CD8-positive, alpha-beta memory T cell (primary cell): ENCODE measurements around the gene FLYWCH1. TPM values are rescaled to one million over a fixed set of nuclear protein-coding genes. Genes with fewer than 3 reads are reported as not detected.
A peak's percentile ranks its signal among the peaks of the same experiment; 100 is the strongest.

Experiments
- CTCF ChIA-PET: fragments of 350-600 bp; sonication (Branson Sonifier 250); formaldehyde crosslinking; loops from one replicate; lab custom pipeline; 2021; ENCODE audit warnings: antibody characterized with exemption; lab: Charles Lee
- POLR2A ChIA-PET: fragments of 350-600 bp; sonication (Branson Sonifier 250); formaldehyde crosslinking; loops from one replicate; lab custom pipeline; 2021; ENCODE audit warnings: antibody characterized with exemption; lab: Charles Lee
- DNase-seq, 5 donors: peaks; one replicate each; pipeline versions ENCODE4 v3.0.0 to v3.0.0-alpha.2; 2020 to 2022; ENCODE audit warnings: mixed read lengths in 1 of 5
- H3K27ac ChIP-seq: one replicate; pipeline ENCODE4 v1.7.0; 2013; ENCODE audit warnings: low read depth, mild to moderate bottlenecking, low read length, moderate library complexity
- H3K27me3 ChIP-seq: 2 replicates; pipeline ENCODE4 v1.7.0; 2013; ENCODE audit warnings: low read length, mild to moderate bottlenecking; ENCODE audit not compliant: insufficient read depth, poor library complexity, severe bottlenecking
- H3K36me3 ChIP-seq: 2 replicates; pipeline ENCODE4 v1.7.0; 2013; ENCODE audit warnings: mild to moderate bottlenecking, low read length, moderate library complexity; ENCODE audit not compliant: insufficient read depth
- H3K4me1 ChIP-seq: 2 replicates; pipeline ENCODE4 v1.7.0; 2013; ENCODE audit warnings: mild to moderate bottlenecking, low read length, moderate library complexity; ENCODE audit not compliant: insufficient read depth
- H3K4me3 ChIP-seq: 2 replicates; pipeline ENCODE4 v1.7.0; 2013; ENCODE audit warnings: mild to moderate bottlenecking, low read length
- H3K9me3 ChIP-seq: 2 replicates; pipeline ENCODE4 v1.7.0; 2013; ENCODE audit warnings: mild to moderate bottlenecking, low read length
- H3K27ac Mint-ChIP-seq, 8 donors: one replicate each; pipeline ENCODE4 v1.8.0; 2020 to 2021; ENCODE audit warnings: mixed read lengths in 8 of 8, mild to moderate bottlenecking in 6 of 8, inconsistent platforms in 3 of 8, moderate library complexity in 3 of 8
- H3K27me3 Mint-ChIP-seq, 2 donors: one replicate each; pipeline ENCODE4 v1.8.0; 2020 to 2021; ENCODE audit warnings: mixed read lengths in 2 of 2, mild to moderate bottlenecking in 1 of 2, moderate library complexity in 1 of 2
- H3K36me3 Mint-ChIP-seq, 3 donors: one replicate each; pipeline ENCODE4 v1.8.0; 2020 to 2021; ENCODE audit warnings: mixed read lengths in 3 of 3, inconsistent platforms in 1 of 3, mild to moderate bottlenecking in 1 of 3
- H3K4me1 Mint-ChIP-seq, 3 donors: one replicate each; pipeline ENCODE4 v1.8.0; 2020 to 2021; ENCODE audit warnings: mixed read lengths in 3 of 3, inconsistent platforms in 1 of 3, mild to moderate bottlenecking in 1 of 3
- H3K4me3 Mint-ChIP-seq, 7 donors: one replicate each; pipeline ENCODE4 v1.8.0; 2020 to 2021; ENCODE audit warnings: mixed read lengths in 7 of 7, mild to moderate bottlenecking in 6 of 7, moderate library complexity in 4 of 7, inconsistent platforms in 2 of 7
- H3K9me3 Mint-ChIP-seq, 5 donors: one replicate each; pipeline ENCODE4 v1.8.0; 2020 to 2022; ENCODE audit warnings: mixed read lengths in 5 of 5, mild to moderate bottlenecking in 3 of 5, moderate library complexity in 2 of 5, inconsistent platforms in 1 of 5
- polyA plus RNA-seq: library from polyadenylated mRNA; unstranded; fragments of 300-500 nt; fragmentation: Illumina TruSeq; gene quantifications from one replicate; pipeline ENCODE4 v1.2.3, GENCODE V29; 2021
- total RNA-seq, 2 experiments: library from RNA; stranded (reverse); gene quantifications; one replicate each; pipeline ENCODE4 v1.2.3, GENCODE V29; 2021

Gene FLYWCH1
- total and polyA plus RNA-seq, 3 experiments from 2014 or later, result 20.9 to 39.8 (median 37.2) TPM

- POLR2A ChIA-PET, result no interaction called here
- Mint-ChIP-seq H3K4me3 (no peak overlapping the region), H3K9me3 (no peaks in the 10 kb centered on the region), H3K27me3 (peaks cover 3 to 4% of the 10 kb centered on the region in 2 donors), H3K27ac (no peak overlapping the region), H3K4me1 (peaks cover under 1 to 11% (median 3%) of the 10 kb centered on the region in 3 donors), H3K36me3 (no peaks in the 10 kb centered on the region)
- DNase-seq, result no peak
- CTCF ChIA-PET, result no interaction called here
- Histone ChIP-seq H3K4me1 (no peaks in the 10 kb centered on the region), H3K9me3 (no peaks in the 10 kb centered on the region), H3K27me3 (no peaks in the 10 kb centered on the region), H3K36me3 (no peaks in the 10 kb centered on the region), H3K27ac (no peak overlapping the region), H3K4me3 (no peak overlapping the region)
Measured at GRCh38 chr16:2986623-2987188, 75.0 kb downstream of the FLYWCH1 start.

GRCh38 chr16:2987286-2987685 is 75.6 kb downstream of the FLYWCH1 start:
- ChIA-PET POLR2A (no interaction called here), CTCF (no interaction called here)
- no peaks in the 10 kb centered on the region for H3K4me1 ChIP-seq
- peaks cover 3 to 4% of the 10 kb centered on the region in 2 donors for H3K27me3 Mint-ChIP-seq
- H3K27ac ChIP-seq, result no peak overlapping the region
- no peak overlapping the region for H3K27ac Mint-ChIP-seq
- peaks cover 0 to 8% (median 0%) of the 10 kb centered on the region in 3 donors for H3K4me1 Mint-ChIP-seq
- H3K36me3 Mint-ChIP-seq, result no peaks in the 10 kb centered on the region
- H3K9me3 Mint-ChIP-seq, result no peaks in the 10 kb centered on the region
- DNase-seq, result no peak
- no peaks in the 10 kb centered on the region for H3K9me3 ChIP-seq
- no peak overlapping the region for H3K4me3 ChIP-seq
- no peaks in the 10 kb centered on the region for H3K36me3 ChIP-seq
- H3K27me3 ChIP-seq, result no peaks in the 10 kb centered on the region
- no peak overlapping the region for H3K4me3 Mint-ChIP-seq

- no peaks in the 10 kb centered on the region for H3K36me3 ChIP-seq
- Mint-ChIP-seq H3K27ac (no peak overlapping the region), H3K36me3 (no peaks in the 10 kb centered on the region), H3K4me1 (peaks cover 0 to 5% (median 0%) of the 10 kb centered on the region in 3 donors), H3K4me3 (no peak overlapping the region), H3K27me3 (peaks cover 3 to 4% of the 10 kb centered on the region in 2 donors), H3K9me3 (no peaks in the 10 kb centered on the region)
- no peaks in the 10 kb centered on the region for H3K9me3 ChIP-seq
- H3K4me1 ChIP-seq, result no peaks in the 10 kb centered on the region
- H3K27ac ChIP-seq, result no peak overlapping the region
- DNase-seq, result no peak
- CTCF ChIA-PET, result no interaction called here
- no peaks in the 10 kb centered on the region for H3K27me3 ChIP-seq
- no peak overlapping the region for H3K4me3 ChIP-seq
- POLR2A ChIA-PET, result no interaction called here
Measured at GRCh38 chr16:2987833-2988232, 76.1 kb downstream of the FLYWCH1 start.

GRCh38 chr16:2988590-2989099 is 76.9 kb downstream of the FLYWCH1 start:
- Histone ChIP-seq H3K4me1 (no peaks in the 10 kb centered on the region), H3K27me3 (no peaks in the 10 kb centered on the region), H3K9me3 (no peaks in the 10 kb centered on the region), H3K36me3 (no peaks in the 10 kb centered on the region), H3K27ac (no peak overlapping the region), H3K4me3 (no peak overlapping the region)
- Mint-ChIP-seq H3K4me1 (peaks cover 0 to 5% (median 0%) of the 10 kb centered on the region in 3 donors), H3K27me3 (peaks cover 3 to 4% of the 10 kb centered on the region in 2 donors), H3K27ac (peak overlapping the region in 1 of 8 donors; percentile 65), H3K4me3 (no peak overlapping the region), H3K36me3 (no peaks in the 10 kb centered on the region), H3K9me3 (no peaks in the 10 kb centered on the region)
- ChIA-PET POLR2A (no interaction called here), CTCF (interaction anchor here (0.9 kb wide), 1 partner anchor 39 kb away, joined by 3 read pairs; no protein-coding TSS in a partner anchor)
- no peak for DNase-seq

- Histone ChIP-seq H3K4me3 (no peak overlapping the region), H3K27me3 (no peaks in the 10 kb centered on the region), H3K4me1 (no peaks in the 10 kb centered on the region), H3K36me3 (no peaks in the 10 kb centered on the region), H3K9me3 (no peaks in the 10 kb centered on the region), H3K27ac (no peak overlapping the region)
- CTCF ChIA-PET, result no interaction called here
- H3K4me3 Mint-ChIP-seq, result no peak overlapping the region
- H3K4me1 Mint-ChIP-seq, result no peaks in the 10 kb centered on the region
- H3K9me3 Mint-ChIP-seq, result no peaks in the 10 kb centered on the region
- no peaks in the 10 kb centered on the region for H3K36me3 Mint-ChIP-seq
- DNase-seq, result no peak
- no peak overlapping the region for H3K27ac Mint-ChIP-seq
- peaks cover 2 to 4% of the 10 kb centered on the region in 2 donors for H3K27me3 Mint-ChIP-seq
- POLR2A ChIA-PET, result no interaction called here
Measured at GRCh38 chr16:2990891-2991290, 79.2 kb downstream of the FLYWCH1 start.

- Mint-ChIP-seq H3K27me3 (peaks cover 0 to 4% of the 10 kb centered on the region in 2 donors), H3K4me3 (no peak overlapping the region), H3K27ac (no peak overlapping the region), H3K9me3 (no peaks in the 10 kb centered on the region), H3K4me1 (no peaks in the 10 kb centered on the region), H3K36me3 (no peaks in the 10 kb centered on the region)
- ChIA-PET POLR2A (no interaction called here), CTCF (interaction anchor here (1.6 kb wide), 2 partner anchors 9 to 12 kb away, joined by 4 to 5 read pairs; no protein-coding TSS in a partner anchor)
- H3K27ac ChIP-seq, result no peak overlapping the region
- H3K36me3 ChIP-seq, result no peaks in the 10 kb centered on the region
- H3K4me1 ChIP-seq, result no peaks in the 10 kb centered on the region
- DNase-seq, result no peak
- no peaks in the 10 kb centered on the region for H3K9me3 ChIP-seq
- H3K4me3 ChIP-seq, result no peak overlapping the region
- H3K27me3 ChIP-seq, result no peaks in the 10 kb centered on the region
Measured at GRCh38 chr16:2991566-2992261, 80.0 kb downstream of the FLYWCH1 start.

- Histone ChIP-seq H3K27ac (no peak overlapping the region), H3K4me1 (no peaks in the 10 kb centered on the region), H3K9me3 (no peaks in the 10 kb centered on the region), H3K4me3 (no peak overlapping the region), H3K27me3 (no peaks in the 10 kb centered on the region), H3K36me3 (no peaks in the 10 kb centered on the region)
- Mint-ChIP-seq H3K36me3 (no peaks in the 10 kb centered on the region), H3K27ac (no peak overlapping the region), H3K4me1 (no peaks in the 10 kb centered on the region), H3K9me3 (no peaks in the 10 kb centered on the region), H3K27me3 (peaks cover 0 to 4% of the 10 kb centered on the region in 2 donors), H3K4me3 (no peak overlapping the region)
- ChIA-PET POLR2A (no interaction called here), CTCF (interaction anchor here (1.6 to 2.0 kb wide), 3 partner anchors 10 to 36 kb away, joined by 4 to 5 read pairs (median 4); no protein-coding TSS in a partner anchor)
- no peak for DNase-seq
Measured at GRCh38 chr16:2992383-2993081, 80.8 kb downstream of the FLYWCH1 start.

GRCh38 chr16:2996298-2996697 is 84.6 kb downstream of the FLYWCH1 start:
- no peak for DNase-seq
- Mint-ChIP-seq H3K9me3 (peaks cover 0 to 2% (median 0%) of the 10 kb centered on the region in 5 donors), H3K27ac (no peak overlapping the region), H3K4me1 (no peaks in the 10 kb centered on the region), H3K36me3 (no peaks in the 10 kb centered on the region), H3K27me3 (peaks cover 0 to 8% of the 10 kb centered on the region in 2 donors), H3K4me3 (no peak overlapping the region)
- Histone ChIP-seq H3K27me3 (no peaks in the 10 kb centered on the region), H3K36me3 (no peaks in the 10 kb centered on the region), H3K9me3 (no peaks in the 10 kb centered on the region), H3K27ac (no peak overlapping the region), H3K4me3 (no peak overlapping the region), H3K4me1 (no peaks in the 10 kb centered on the region)
- CTCF ChIA-PET, result interaction anchor here (1.1 kb wide), 1 partner anchor 11 kb away, joined by 3 read pairs; no protein-coding TSS in a partner anchor
- POLR2A ChIA-PET, result no interaction called here
